A204.1 (cell line): ENCODE data around the gene GIT1.

Source experiments
- FAIRE-seq: peaks from 2 replicates; lab custom pipeline; 2012; peaks lifted over from hg19 to GRCh38; lab: Jason Lieb, UNC

GIT1 gene

GRCh38 chr17:29589524-29590410, at the start of gene GIT1:
Gene GIT1 (minus strand): TSS chr17:29589648. CDS start chr17:29589378, 270 bp downstream.
- no peak for FAIRE-seq

- FAIRE-seq = no peak
Measured at GRCh38 chr17:29633886-29634285, 44.4 kb upstream of the GIT1 start.

- no peak for FAIRE-seq
Measured at GRCh38 chr17:29630630-29631193, 41.3 kb upstream of the GIT1 start.

DNA sequence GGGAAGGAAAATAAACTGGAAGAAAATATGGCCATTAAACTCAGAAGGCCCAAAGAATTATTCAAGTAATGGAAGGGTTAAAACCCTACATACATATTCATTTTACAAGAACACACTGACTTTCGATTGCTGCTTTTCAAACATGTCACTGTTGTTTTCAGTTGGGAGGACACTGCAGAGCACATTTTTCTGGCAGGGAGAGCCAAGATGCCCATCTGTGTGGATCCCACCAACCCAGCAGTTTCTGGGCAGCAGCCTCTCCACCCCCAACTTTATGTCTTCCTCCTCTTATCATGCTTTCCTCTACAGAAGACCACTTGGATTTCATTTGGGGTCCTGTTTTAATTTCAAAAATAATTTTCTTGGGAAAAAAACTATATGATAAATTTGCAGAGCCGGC, 40.4 kb upstream of the GIT1 start:
- no peak for FAIRE-seq

- no peak for FAIRE-seq
Measured at GRCh38 chr17:29628644-29629043, 39.2 kb upstream of the GIT1 start.

- FAIRE-seq = no peak
Measured at GRCh38 chr17:29627951-29628350, 38.5 kb upstream of the GIT1 start.

- no peak for FAIRE-seq
Measured at GRCh38 chr17:29625037-29625750, 35.7 kb upstream of the GIT1 start.

- no peak for FAIRE-seq
Measured at GRCh38 chr17:29624586-29624985, 35.1 kb upstream of the GIT1 start.

- FAIRE-seq = no peak
Measured at GRCh38 chr17:29623283-29623647, 33.8 kb upstream of the GIT1 start.

DNA sequence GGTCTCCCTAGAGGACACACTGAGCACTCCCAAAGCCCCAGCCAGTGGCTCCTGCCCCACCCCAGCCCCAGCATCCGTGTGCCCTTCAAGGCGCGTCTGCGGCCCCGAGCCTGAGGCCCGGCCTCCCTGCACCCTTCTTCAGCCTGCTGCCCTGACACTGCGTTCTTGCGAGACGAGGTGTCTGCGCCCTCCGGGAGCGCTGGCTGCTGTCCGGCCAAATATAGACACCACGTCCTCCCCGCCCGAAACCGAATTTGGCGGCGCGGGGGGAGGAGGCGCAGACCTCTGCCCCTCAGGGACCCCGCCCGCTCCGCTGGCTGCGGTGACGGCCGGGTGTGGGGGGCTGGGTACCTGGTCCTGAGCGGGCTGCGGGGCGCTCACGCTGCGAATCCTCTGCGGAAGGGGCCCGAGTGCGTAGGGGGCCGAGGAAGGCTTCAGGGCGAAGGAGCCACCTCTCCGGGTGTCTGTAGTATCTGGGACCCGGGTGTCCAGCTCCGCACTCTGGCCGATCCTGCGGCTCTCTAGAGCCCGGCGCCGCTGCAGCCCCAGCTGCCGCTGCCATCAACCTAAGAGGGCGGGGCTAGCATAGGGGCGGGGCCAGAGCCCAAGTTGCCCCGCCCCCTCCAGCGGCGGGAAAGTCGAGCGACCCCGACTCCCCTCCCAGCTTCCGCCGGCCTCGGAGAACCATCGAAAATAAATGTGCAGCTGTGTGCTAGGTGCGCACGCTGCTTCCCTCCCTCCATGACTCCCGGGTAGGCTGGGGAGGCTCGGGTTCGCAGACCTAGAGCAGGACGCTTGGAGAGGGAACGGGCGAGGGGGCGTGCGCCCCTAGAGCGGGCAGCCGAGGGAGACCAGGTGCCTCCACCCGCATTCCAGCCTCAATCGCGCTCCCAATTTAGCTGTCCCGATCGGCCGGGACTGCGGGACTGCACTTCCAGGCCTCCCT, 33.2 kb upstream of the GIT1 start, which contains the start of gene CORO6:
CORO6 (minus strand) TSS at position 576 of the 946 bp plus-strand sequence. CDS start 1,491 bp downstream, outside the sequence.
- no peak for FAIRE-seq

- FAIRE-seq = no peak
Measured at GRCh38 chr17:29621751-29622194, 32.3 kb upstream of the GIT1 start.

DNA sequence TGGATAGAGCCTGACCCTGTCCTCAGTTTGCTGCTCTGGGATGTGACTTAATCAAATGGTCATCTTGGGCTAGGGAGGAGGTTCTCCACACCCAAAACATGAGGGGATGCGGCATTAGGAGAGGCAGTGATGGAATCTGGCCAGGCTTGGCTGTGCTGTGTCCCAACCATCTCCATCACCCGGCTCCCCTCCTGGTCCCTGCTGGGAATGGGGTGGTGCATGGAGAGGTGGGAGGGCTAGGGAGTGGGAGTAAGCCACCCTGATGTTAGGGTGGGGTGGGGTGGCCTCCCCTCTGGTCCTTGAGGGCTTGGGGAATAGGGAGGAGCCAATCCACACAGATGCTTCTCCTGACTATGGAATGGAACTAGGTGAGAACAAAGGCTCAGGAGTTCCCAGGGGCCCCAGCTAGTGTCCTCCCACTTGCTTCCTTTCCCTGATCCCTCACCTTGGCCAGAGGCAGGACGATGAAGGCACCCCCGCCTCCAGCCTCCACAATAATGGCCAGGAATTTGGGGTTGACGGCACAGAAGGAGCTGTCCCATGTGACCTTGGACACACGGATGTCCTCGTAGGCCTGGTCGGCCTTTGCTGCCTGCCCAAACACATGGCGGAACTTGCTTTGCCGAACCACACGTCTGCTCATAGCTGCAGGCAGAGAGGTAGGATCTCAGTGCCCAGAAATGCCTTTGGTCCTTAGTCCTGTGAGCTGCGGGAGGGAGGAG, 31.5 kb upstream of the GIT1 start:
- FAIRE-seq = no peak

GRCh38 chr17:29620271-29620670, 30.8 kb upstream of the GIT1 start:
- no peak for FAIRE-seq

GRCh38 chr17:29619251-29619650, 29.8 kb upstream of the GIT1 start:
- no peak for FAIRE-seq

GRCh38 chr17:29618272-29619065, 29.0 kb upstream of the GIT1 start:
- no peak for FAIRE-seq

- FAIRE-seq = no peak
Measured at GRCh38 chr17:29617481-29618271, 28.2 kb upstream of the GIT1 start.

DNA sequence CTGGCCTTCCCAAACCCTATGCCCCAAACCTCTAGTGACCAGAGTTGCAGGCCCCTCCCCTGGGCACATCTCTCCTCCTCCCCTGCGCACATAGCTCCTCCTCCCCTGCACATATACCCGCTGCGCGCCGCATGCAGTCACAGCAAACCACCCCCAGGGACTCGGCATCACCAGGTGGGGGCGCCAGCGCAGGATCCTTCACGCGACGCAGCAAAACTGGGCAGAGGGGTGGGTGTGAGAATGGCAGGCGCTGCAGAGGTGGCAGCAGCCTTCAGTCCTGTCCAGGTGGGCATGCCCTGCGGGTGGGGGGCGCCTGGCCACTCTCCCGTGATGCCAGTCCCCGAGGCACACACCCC, 27.7 kb upstream of the GIT1 start:
- no peak for FAIRE-seq

DNA sequence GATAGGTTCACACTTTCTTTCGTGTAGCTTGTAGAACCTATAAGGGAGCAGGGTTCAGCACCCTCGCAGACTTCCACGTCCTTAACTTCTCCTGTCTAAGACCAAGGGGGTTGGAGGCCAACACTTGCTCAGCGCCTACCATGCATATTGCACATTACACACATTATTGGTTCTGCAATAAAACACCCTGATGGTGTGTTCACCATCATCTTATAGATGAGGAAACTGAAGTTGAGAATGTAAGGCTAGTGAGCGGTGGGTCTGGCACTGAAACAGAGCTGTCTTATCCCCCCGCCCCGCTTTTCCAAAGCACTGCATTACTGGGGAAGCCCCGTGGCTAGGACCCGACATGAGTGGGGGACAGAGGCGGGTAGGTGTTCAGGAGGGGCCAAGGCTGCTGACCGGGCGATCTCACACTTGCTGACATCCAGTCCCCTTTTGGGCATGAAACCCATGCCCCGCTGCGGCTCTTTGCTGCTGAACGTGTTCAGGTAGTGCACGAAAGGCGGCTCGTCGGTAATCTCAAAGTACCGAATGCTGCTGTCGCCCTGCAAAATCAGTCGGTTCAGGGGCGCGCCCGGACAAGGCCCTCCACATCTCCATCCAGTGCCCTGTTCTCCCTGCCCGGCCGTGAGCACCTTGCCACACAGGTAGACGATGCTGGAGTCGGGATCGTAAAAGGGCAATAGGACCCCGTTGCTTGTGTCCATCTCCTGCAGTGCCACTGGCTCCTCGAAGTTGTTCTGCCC, 27.0 kb upstream of the GIT1 start:
- no peak for FAIRE-seq
